Measurements from ENCODE around the gene HGFAC. TPM values are rescaled to one million over a fixed set of nuclear protein-coding genes. Genes with fewer than 3 reads are reported as not detected.

The HGFAC gene
- total RNA-seq, 4 donors from 2014 or later, result 0.38 TPM; not detected in 3

- Histone ChIP-seq H3K4me1 (peaks cover 4 to 17% (median 7%) of the 10 kb centered on the region in 3 donors), H3K36me3 (no peaks in the 10 kb centered on the region), H3K27ac (no peak overlapping the region), H3K4me3 (no peak overlapping the region), H3K27me3 (peaks cover 0 to 100% (median 0%) of the 10 kb centered on the region in 4 donors), H3K9me3 (no peaks in the 10 kb centered on the region)
- no peak for DNase-seq
- no peak for TF ChIP-seq CTCF (IDR thresholded peaks at IDR 0.05)
- no peak for TF ChIP-seq POLR2A (IDR thresholded peaks at IDR 0.05)
- intact Hi-C loops (cut with DNase I), result no loop called here
- 63 to 75% methylated on average over 4 to 12 of the region's 22 CpGs for WGBS, 2 donors
These were observed 34.0 kb downstream of the HGFAC start for GRCh38 chr4:3475713-3476260.

- Histone ChIP-seq H3K27me3 (peaks cover 0 to 100% (median 0%) of the 10 kb centered on the region in 4 donors), H3K27ac (no peak overlapping the region), H3K4me1 (peaks cover 4 to 23% (median 7%) of the 10 kb centered on the region in 3 donors), H3K36me3 (no peaks in the 10 kb centered on the region), H3K9me3 (no peaks in the 10 kb centered on the region), H3K4me3 (no peak overlapping the region)
- intact Hi-C loops (cut with DNase I), result no loop called here
- WGBS, 2 donors, result 74 to 89% methylated on average over 3 to 5 of the region's 22 CpGs
- no peak for TF ChIP-seq CTCF (IDR thresholded peaks at IDR 0.05)
- TF ChIP-seq POLR2A (IDR thresholded peaks at IDR 0.05), result no peak
- no peak for DNase-seq
These were observed 34.6 kb downstream of the HGFAC start for GRCh38 chr4:3476341-3476747.

GRCh38 chr4:3476936-3477749 is 35.4 kb downstream of the HGFAC start:
- no peak for DNase-seq
- Histone ChIP-seq H3K27me3 (peaks cover 0 to 100% (median 0%) of the 10 kb centered on the region in 4 donors), H3K27ac (no peak overlapping the region)

GRCh38 chr4:3477750-3478430 is 36.1 kb downstream of the HGFAC start:
- 40 to 50% methylated on average over 2 to 5 of the region's 23 CpGs for WGBS, 2 donors
- intact Hi-C loops (cut with DNase I), result no loop called here
- H3K27me3 ChIP-seq, result peaks cover 0 to 100% (median 0%) of the 10 kb centered on the region in 4 donors
- DNase-seq, result no peak
- H3K27ac ChIP-seq, result no peak overlapping the region
- TF ChIP-seq CTCF (IDR thresholded peaks at IDR 0.05) (no peak), POLR2A (IDR thresholded peaks at IDR 0.05) (no peak)
- no peaks in the 10 kb centered on the region for H3K36me3 ChIP-seq
- H3K4me1 ChIP-seq, result peaks cover 4 to 28% (median 7%) of the 10 kb centered on the region in 3 donors
- H3K9me3 ChIP-seq, result no peaks in the 10 kb centered on the region
- no peak overlapping the region for H3K4me3 ChIP-seq

More at GRCh38 chr4:3476936-3477749, 35.4 kb downstream of the HGFAC start:
- Histone ChIP-seq H3K4me3 (no peak overlapping the region), H3K9me3 (no peaks in the 10 kb centered on the region), H3K36me3 (no peaks in the 10 kb centered on the region), H3K4me1 (peaks cover 4 to 28% (median 7%) of the 10 kb centered on the region in 3 donors)
- WGBS, 2 donors, result 60 to 75% methylated on average over 2 to 5 of the region's 27 CpGs
- intact Hi-C loops (cut with DNase I), result no loop called here
- TF ChIP-seq POLR2A (IDR thresholded peaks at IDR 0.05) (no peak), CTCF (IDR thresholded peaks at IDR 0.05) (no peak)

Measured in esophagus squamous epithelium (tissue), 5 donors.